Colonic mucosa (tissue), 4 donors: ENCODE data around the gene TNFRSF13B. TPM values are rescaled to one million over a fixed set of nuclear protein-coding genes. Genes with fewer than 3 reads are reported as not detected.

Experiments used
- DNase-seq: peaks from one replicate; pipeline ENCODE4 v3.0.0-alpha.2; 2020
- H3K27ac ChIP-seq: fragments of 200-600 bp; one replicate; pipeline ENCODE4 v1.8.0; 2021
- H3K27me3 ChIP-seq: fragments of 200-600 bp; one replicate; pipeline ENCODE4 v1.8.0; 2021
- H3K36me3 ChIP-seq: fragments of 200-600 bp; one replicate; pipeline ENCODE4 v1.8.0; 2021
- H3K4me1 ChIP-seq: fragments of 200-600 bp; one replicate; pipeline ENCODE4 v1.8.0; 2021; ENCODE audit warnings: mild to moderate bottlenecking
- H3K4me3 ChIP-seq: fragments of 200-600 bp; one replicate; pipeline ENCODE4 v1.8.0; 2021
- H3K9ac ChIP-seq, 2 donors: one replicate each; pipeline ENCODE4 v1.7.0; 2013; ENCODE audit warnings: control low read depth in 2 of 2, low read depth in 2 of 2, low read length in 2 of 2
- H3K9me3 ChIP-seq: fragments of 200-600 bp; one replicate; pipeline ENCODE4 v1.8.0; 2021
- CTCF ChIP-seq: fragments of 200-600 bp; IDR thresholded peaks from one replicate; pipeline ENCODE4 v1.8.0; 2022; ENCODE audit warnings: antibody characterized with exemption, mild to moderate bottlenecking
- intact Hi-C: fragments of 100-400 bp; cut with DNase I; formaldehyde crosslinking; loops from one replicate; pipeline ENCODE4 v1.14.1; 2022
- total RNA-seq, 2 donors: library from RNA; stranded (reverse); fragmentation: NEBNext Ultra II Directional in 1 of 2; extraction: Animal tissue kit (Norgen Biotek cat#: 25700) in 1 of 2; gene quantifications; one replicate each; pipeline ENCODE4 v1.2.1, GENCODE V29; 2021
- donor health status: healthy.
- donor health status: DM: no; HTN: no; CAD: no.
- donor health status: DM: no; HTN: no; CAD: no.

The TNFRSF13B gene
- total RNA-seq, 2 donors from 2014 or later = 0.42 to 1.1 TPM

GRCh38 chr17:16918443-16918842 is 53.5 kb downstream of the TNFRSF13B start:
- H3K4me3 ChIP-seq = no peak overlapping the region
- H3K27ac ChIP-seq = no peak overlapping the region
- H3K9ac ChIP-seq = no peak overlapping the region
- no peak for TF ChIP-seq CTCF
- H3K4me1 ChIP-seq = no peaks in the 10 kb centered on the region
- H3K27me3 ChIP-seq = no peaks in the 10 kb centered on the region
- no peaks in the 10 kb centered on the region for H3K9me3 ChIP-seq
- no peaks in the 10 kb centered on the region for H3K36me3 ChIP-seq
- intact Hi-C loops = loop anchor here (5.0 kb wide), 1 partner anchor 69 kb away; no protein-coding TSS in a partner anchor
- DNase-seq = peak; percentile 27

- H3K27ac ChIP-seq = no peak overlapping the region
- H3K9ac ChIP-seq = no peak overlapping the region
- H3K4me1 ChIP-seq = no peaks in the 10 kb centered on the region
- no peaks in the 10 kb centered on the region for H3K9me3 ChIP-seq
- no peaks in the 10 kb centered on the region for H3K36me3 ChIP-seq
- H3K27me3 ChIP-seq = no peaks in the 10 kb centered on the region
- DNase-seq = no peak
- no peak overlapping the region for H3K4me3 ChIP-seq
- intact Hi-C loops = loop anchor here (5.0 kb wide), 1 partner anchor 69 kb away; no protein-coding TSS in a partner anchor
- TF ChIP-seq CTCF = no peak
These were observed 54.1 kb downstream of the TNFRSF13B start for GRCh38 chr17:16917671-16918394.

GRCh38 chr17:16916557-16916920 is 55.4 kb downstream of the TNFRSF13B start:
- no peak overlapping the region for H3K4me3 ChIP-seq
- H3K9ac ChIP-seq = no peak overlapping the region
- intact Hi-C loops = loop anchor here (5.0 kb wide), 1 partner anchor 71 kb away; no protein-coding TSS in a partner anchor
- H3K9me3 ChIP-seq = no peaks in the 10 kb centered on the region
- DNase-seq = no peak
- H3K27me3 ChIP-seq = no peaks in the 10 kb centered on the region
- H3K27ac ChIP-seq = no peak overlapping the region
- no peaks in the 10 kb centered on the region for H3K4me1 ChIP-seq
- no peak for TF ChIP-seq CTCF
- no peaks in the 10 kb centered on the region for H3K36me3 ChIP-seq

GRCh38 chr17:16915752-16916556 is 56.0 kb downstream of the TNFRSF13B start:
- H3K4me1 ChIP-seq = no peaks in the 10 kb centered on the region
- no peak overlapping the region for H3K4me3 ChIP-seq
- TF ChIP-seq CTCF = peak; percentile 26
- no peaks in the 10 kb centered on the region for H3K27me3 ChIP-seq
- DNase-seq = peak; percentile 68
- intact Hi-C loops = loop anchor here (5.0 kb wide), 1 partner anchor 71 kb away; no protein-coding TSS in a partner anchor
- no peaks in the 10 kb centered on the region for H3K9me3 ChIP-seq
- no peaks in the 10 kb centered on the region for H3K36me3 ChIP-seq
- no peak overlapping the region for H3K9ac ChIP-seq
- no peak overlapping the region for H3K27ac ChIP-seq

GRCh38 chr17:16913463-16913862 is 58.5 kb downstream of the TNFRSF13B start:
- Histone ChIP-seq H3K9me3 (no peaks in the 10 kb centered on the region), H3K9ac (no peak overlapping the region), H3K27me3 (no peaks in the 10 kb centered on the region), H3K4me3 (no peak overlapping the region), H3K27ac (no peak overlapping the region), H3K36me3 (no peaks in the 10 kb centered on the region), H3K4me1 (no peaks in the 10 kb centered on the region)
- no peak for TF ChIP-seq CTCF
- no peak for DNase-seq
- intact Hi-C loops = no loop called here
